GM18858 (cell line): ENCODE results near the gene ADAMTS17.
"Not testable (repeated sequence)": the region's sequence is repeated elsewhere in the genome, so short reads cannot be mapped to it uniquely, and the experiment has no call there.

Experiments
- ATAC-seq: cut with Tn5 transposase; IDR thresholded peaks from one replicate; pipeline ENCODE4 v1.9.1; 2021; ENCODE audit not compliant: unreplicated experiment

The ADAMTS17 gene

DNA sequence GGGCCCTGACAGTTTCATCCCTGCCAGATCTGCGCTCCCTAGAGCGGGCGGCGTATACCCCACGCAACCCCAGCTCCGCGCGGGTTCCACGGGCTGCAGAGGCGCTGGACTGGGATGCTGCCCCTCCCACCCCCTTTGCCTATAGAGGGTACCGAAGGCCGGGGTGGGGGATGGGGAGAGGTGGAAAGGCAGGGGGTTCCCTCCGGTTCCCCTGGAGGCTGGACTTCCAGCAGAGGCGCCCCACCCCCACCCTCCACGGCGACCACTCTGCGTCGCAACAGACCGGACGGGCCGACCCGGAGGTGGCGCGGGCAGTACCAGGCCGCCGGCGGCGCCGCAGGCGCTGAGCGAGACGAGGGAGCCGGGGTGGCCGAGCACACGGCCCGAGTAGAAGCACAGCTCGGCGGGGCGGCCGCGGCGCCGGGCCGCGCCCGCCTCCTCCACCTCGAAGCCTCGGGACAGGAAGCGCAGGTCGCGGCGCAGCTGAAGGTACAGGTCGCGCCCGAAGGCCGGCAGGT, 995 bp downstream of the ADAMTS17 start:
- no peak for ATAC-seq

DNA sequence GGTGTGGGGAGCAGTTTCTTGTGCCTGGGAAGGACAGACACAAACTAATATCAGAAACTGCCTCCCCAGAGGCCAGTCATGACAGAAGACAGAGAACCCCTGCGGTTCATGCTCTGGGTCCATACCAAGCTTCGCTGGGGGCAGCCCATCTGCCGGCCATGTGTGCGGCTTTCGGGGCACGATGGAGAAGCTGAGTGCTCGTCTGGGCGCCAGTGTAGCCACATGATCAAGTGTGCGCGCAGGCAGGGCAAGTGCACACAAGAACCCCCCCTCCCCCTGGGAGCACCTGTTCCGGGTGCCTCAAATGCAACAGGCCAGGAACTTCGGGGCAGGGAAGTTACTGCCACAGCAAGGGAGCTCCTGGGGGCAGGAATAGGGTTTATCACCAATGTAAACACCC, 1.8 kb downstream of the ADAMTS17 start:
- no peak for ATAC-seq

DNA sequence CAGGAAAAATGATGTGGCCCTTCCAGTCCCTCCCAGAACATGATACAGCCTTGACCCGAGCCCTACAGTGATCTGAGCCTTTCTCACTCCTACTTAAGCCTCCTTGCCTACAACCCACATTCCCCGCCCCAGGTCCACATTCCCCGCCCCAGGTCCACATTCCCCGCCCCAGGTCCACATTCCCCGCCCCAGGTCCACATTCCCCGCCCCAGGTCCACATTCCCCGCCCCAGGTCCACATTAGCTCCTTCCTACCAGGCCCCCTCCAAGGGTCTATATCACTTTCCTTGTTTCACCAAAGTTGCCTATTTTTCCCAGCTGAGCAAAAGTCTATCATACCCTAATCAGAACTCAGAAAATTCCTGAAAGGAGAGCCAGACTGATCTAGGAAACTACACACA, 2.3 kb downstream of the ADAMTS17 start:
- ATAC-seq, result not testable (repeated sequence)

DNA sequence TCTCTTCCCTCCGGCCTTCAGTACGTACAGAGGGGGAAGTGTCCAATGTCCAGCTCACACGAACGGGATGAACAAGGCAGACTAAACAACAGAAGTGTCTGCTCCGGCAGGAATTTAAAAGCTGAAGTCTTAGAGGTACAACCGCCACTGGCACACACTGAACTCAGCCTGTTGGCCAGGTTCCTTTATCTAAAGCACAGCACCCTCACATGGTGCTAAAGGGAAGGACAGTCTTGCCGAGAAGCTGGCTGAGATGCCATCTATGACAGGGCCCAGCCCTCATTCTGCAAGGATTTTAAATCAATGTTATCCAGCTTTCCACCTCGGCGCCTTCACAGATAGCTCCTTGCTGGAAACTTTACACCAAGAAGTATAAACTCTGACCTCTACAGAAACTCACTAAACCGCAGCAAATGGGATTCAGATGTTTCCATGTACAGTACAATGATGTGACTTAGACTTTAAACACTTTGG, 2.8 kb downstream of the ADAMTS17 start:
- ATAC-seq, result no peak

DNA sequence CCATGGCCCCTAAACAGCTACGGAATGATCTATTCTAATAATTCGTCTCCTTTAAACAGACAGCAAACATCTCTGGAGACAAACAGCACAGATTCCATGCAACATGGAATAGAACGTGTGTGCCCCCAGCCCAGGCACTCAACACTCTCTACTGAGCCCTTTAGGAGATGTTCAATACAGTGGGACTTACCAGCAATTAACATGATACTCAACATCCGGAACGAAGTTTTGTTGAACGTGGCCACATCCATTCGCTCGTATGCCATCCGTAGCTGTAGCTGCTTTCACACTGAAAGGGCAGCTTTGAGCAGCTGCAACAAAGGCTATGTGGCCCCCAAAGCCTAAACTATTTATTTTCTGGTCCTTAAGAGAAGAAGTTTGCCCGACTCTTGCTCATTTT, 3.5 kb downstream of the ADAMTS17 start:
- ATAC-seq, result no peak

DNA sequence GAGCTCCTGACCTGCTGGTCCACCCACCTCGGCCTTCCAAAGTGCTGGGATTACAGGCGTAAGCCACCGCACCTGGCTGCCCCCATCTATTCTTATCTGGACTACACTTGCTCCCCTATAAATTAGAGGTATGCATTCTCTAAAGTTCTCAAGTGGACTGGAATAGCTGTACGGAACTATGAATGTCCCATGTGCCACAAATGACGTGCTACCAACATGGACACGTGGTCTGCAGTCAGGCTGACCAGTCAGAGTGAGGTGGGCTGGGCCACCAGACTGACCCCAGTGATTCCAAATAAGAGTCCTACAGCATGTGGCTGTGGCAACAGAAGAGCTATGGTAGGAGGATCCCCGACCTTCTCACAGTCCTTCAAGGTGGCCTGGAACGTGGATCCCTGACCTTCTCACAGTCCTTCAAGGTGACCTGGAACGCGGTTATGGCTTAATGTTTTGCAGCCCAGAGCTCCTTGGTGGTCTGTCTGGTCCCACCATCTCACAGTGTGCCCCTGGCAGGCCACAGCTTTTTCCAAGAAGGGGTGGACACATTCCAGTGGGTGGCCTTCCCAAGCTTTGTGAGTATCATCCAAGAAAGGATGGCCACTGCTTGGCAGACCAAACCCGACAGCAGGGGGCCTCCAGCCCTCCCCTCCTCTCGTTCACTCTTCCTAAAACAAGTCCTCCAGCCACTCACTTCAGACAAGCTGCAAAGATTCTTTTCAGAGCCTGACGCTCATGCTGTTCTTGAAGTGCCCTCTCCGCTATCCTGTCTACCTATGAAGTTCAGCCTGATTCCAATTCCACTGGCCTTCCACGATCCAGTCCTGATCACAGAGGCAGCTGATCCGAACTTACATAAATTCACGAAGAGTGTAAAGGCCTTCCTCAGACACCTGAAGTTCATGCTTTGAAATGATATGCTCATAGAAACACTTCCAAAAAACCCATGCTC, 4.4 kb downstream of the ADAMTS17 start:
- no peak for ATAC-seq

DNA sequence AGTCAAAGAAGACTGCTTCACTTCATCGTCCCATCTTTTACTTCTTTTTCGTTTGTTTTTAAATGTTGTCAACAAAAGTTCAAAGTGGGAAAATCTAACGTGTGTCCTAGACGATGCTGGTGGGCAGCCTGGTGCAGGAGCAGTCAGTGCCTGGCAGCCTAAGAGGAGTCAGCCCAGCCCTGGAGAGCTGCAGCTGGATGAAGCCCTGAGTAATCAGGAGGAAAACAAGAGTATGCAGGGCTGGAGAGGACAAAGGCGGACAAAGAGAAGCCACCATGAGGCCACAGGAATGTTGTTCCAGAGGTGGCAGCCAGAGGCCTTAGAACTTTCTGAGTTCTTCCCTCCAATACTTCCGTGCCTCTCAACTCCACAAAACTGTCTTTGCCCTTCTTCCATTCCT, 5.7 kb downstream of the ADAMTS17 start:
- no peak for ATAC-seq

DNA sequence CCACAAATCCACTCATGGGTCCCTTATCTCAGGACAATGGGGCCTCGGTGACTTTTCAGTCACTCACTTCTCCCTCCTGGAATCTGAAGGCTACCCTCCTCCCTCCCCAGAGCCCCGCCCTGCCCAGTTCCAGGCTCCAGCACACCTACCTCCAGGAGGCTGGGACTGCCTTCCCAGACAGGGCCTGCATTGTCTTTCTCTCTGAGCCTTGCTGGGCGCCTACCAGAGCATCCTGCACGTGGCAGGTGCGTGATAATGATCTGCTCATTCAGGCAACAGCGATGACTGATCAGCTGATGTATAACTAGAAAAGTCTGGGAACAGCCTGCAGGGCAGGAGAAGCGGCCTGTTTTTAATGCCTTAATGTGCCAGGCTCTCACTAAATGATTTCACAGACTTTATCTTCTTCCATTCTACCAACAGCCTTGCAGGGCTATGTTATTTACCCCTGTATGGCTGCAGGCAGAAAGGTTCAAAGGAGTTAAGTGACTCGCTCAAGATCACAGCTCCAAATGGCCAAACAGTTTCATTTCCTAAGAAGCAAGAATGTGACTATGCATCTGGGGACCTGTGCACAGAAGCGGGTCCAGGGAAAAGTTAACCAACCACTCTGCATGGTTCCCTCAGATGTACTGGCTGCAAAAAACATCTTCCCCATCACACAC, 6.3 kb downstream of the ADAMTS17 start:
- no peak for ATAC-seq

DNA sequence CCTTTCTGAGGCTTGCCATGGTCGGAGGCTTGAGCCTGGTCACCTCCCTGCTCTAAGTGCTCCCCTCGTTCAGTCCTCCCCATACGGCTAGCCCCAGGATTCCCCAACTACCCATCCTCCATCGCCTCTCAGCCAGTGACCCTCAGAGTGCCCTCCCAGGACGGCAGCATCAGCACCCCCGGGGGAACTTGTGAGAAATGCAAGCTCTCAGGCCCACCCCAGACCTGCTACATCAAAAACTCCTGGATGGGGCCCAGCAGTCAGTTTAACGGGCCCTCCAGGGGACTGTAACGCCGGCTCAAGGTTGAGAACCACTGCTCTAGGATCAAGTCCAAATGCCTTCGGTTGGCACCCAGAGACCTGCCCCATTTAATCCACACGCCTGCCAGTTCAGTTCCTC, 6.9 kb downstream of the ADAMTS17 start:
- ATAC-seq, result no peak

DNA sequence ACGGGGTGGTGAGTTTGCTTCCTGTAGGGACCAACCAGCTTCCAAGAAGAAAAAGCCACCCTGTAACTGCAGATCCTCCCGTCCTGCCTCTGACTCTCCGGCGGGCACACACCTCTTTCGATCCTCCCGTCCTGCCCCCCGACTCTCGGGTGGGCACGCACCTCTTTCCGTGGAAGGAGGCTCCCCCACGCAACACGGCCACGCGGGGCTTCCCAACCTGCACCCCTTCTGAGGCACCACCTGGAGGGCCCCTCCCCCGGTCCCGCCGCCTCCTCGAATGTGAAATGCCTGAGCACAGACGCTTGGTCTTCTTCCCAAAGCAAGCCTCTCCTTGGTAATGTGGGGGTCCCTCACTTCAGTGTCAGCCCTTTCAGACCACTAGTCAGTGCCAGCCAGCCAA, 7.3 kb downstream of the ADAMTS17 start:
- ATAC-seq, result no peak

DNA sequence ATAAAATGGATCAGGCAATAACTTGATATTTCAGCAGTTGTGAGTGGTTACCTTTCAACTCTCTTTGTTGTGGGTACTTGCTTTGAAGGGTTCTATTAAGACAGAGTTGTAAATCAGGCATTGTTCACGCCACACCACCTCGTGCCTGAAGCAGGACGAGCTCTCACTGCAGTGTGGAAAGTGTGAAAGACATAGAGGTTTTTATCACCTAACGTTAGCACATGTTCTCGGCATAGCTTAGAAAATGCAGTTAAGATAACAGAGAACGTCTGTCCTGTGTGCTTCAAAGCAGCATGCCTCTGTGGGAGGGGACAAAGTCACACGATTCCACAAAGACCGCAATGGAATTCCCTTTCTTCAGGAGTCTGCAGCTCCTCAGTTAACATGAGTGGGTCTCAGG, 7.8 kb downstream of the ADAMTS17 start:
- no peak for ATAC-seq

DNA sequence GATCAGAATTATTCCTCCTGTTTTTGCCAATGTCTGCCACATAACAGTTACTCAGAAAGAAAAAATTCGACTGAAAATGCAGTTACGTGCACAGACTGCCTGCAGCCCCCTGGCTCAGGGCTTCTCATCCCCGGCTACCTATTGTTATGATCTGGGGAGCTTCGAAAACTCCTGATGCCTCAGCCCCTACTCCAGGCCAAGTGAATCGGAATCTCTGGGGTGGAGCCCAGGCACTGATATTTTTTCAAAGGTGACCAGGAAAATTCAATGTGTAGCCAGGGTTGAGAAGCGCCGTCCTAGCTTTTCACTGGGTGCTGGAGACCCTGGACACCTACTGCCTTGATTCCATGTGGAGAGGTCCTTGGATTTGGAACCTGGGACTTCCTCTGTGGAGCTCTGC, 8.5 kb downstream of the ADAMTS17 start:
- ATAC-seq, result no peak

DNA sequence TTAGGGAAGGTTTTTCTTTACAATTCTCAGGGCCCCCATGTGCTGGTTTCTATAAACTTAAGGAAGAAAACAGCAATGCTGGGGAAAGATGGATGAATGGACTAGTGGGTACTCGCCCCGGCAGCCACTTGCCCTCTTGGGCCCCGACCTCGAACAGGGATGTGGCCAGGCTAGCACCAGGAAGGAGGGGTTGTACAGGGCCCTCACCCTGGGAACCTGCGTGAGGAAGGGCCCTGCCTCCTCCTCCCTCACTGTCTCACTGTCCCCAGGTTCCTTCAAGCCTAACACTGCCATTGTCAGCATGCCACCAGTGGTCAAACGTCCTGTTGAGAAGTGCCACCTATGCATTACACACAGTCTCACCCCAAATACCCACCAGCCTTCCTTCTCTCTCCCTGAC, 9.1 kb downstream of the ADAMTS17 start:
- no peak for ATAC-seq

DNA sequence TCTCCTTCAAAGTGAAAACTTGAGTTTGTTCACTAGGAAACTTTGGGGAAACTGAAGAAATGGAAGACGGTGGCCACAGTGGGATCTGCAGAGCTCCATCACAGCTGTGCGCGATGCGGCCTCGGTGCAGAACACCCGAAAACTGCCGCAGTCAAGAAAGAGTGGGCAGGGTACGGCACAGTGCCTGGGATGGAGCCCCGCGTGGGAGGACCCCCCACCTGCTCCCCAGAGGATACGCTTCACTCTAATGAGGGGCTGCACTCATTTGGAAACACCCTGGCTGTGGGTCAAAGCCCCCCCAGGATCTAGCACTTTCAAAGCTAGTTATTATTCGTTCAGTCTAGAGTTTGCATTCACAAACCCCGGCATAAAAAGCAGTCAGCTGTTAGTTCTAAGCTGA, 9.5 kb downstream of the ADAMTS17 start:
- ATAC-seq, result no peak

DNA sequence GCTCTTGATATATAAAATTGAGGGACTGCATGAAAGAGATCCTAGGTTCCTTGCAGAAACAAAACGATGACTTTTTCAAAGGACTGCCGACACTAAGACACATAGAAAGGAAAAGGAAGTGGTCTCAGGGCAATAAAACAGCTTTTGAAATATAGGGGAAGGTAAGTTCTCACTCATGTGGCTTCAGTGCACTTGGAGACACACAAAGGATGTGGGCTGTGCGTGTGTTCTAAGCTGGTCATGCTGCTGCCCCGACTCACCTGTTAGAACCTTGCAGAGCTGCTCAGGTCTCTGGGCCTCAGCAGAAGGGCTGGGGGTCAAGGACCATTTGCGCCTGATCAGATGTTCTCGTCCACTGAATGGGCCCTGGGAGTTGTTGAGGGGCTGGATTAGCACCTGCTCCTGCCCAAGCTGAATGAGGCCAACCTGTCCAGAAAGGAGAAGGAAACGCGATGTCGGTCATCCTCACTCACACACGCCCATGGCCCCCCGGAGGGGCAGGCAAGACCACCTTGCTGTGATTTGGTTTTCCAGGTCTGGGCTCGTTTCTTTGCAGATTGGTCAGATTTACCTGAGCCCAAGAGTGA, 11.1 kb downstream of the ADAMTS17 start:
- ATAC-seq, result no peak

DNA sequence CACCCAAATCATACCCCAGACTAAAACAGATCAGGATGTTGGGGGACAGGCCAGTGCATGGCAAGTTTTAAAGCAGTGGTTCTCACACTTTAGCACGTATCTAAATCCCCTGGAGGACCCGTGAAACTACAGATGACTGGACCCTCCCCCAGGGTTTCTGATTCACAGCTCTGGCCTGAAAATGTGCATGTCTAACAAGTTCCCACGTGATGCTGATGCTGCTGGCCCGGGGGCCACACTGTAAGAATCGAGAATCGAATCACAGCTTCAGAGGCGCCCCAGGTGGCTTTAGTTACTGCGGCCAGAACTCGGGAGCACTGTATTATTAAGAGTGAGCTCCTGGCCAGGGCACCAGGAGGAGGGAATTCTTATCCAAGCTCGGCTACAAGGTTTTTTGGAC, 11.6 kb downstream of the ADAMTS17 start:
- no peak for ATAC-seq

DNA sequence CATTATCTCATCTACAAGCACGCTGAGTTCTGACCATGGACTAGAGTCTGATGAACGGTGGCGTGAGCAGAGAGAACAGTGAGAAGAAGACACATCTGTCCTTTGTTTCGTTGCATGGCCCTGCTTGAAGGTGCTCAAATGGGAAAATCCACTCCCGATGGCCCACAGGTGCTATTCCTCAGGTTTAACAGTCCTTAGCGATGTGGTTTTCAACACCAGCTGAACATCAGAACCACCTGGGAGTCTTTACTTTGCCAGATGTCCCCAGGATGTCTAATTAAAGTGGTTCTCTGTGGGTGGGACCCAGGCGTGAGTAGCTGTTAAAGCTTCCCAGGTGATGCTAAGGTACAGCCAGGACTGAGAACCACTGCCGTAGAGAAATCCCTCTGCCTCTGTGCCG, 13.0 kb downstream of the ADAMTS17 start:
- ATAC-seq, result no peak

DNA sequence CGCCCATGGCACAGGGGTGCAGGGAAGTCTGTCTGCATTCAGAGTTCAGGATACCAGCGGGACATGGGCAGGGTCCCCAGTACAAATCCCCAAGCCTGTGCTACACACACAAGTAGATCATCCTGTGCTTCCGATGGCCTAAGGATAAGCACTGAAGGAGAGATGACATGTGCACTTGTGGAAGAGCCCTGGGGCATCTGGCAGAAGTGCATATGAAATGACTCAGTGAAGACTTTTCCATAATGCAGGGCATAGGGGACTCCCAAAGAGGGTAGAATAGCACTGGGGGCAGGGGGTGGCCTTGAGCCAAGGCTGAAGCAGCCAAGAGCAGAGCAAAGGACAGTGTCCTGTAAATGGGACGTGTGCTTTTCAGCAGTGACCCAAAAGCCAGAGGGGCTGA, 22.9 kb downstream of the ADAMTS17 start:
- ATAC-seq, result no peak

DNA sequence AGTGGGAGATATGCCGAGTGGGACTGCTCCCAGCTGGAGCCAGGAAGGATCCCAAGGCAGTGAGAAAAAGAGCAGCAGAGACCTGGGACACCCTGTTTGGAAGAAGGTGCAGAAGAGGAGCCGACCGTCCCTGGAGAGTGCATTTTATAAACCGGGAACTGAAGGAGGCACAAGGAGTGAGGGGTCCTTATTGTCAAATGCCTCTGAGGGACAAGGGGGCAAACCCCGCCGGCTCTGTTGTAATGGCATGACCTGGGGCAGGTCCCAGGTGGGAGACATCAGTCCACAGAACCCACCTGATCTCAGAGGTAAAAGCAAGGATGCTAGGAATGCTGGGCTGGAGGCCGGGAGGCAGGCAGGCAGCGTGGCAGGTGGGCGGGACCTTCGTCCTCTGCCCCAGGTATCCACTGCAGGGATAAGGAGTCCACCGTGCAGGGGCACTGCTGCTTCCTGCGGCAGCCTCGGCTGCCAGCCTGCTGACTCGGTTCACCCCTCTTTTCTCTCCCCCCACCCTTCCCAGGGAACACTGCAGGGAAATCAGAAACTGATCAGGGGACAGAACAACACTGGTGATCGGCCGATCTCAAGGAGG, 26.9 kb downstream of the ADAMTS17 start:
- ATAC-seq, result no peak

DNA sequence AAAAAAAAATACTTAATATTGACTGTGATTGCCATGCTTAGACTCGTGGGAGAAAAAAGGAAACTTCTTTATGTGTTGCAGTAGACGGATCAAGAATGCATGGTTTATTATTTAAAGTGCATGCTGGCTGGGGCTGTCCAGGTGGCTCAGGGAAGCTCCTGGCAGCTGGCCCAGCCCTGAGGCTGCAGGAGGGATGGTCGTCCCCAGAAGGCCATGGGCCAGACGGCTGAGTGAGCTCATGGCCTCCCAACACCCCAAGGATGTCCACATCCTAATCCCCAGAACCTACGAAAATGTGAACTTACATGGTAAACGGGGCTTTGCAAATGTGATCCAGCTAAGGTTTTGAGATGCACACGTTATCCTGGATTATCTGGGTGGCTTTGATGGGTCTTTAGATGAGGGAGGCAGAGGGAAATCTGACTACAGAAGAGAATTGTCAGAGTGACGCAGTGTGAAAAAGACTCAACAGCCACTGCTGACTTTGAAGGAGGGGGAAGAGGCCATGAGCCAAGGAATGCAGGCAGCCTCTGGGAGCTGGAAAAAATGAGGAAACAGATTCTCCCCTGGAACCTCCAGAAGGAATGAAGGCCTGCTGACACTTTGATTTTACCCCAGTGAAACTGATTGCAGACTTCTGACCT, 29.8 kb downstream of the ADAMTS17 start:
- ATAC-seq, result no peak

DNA sequence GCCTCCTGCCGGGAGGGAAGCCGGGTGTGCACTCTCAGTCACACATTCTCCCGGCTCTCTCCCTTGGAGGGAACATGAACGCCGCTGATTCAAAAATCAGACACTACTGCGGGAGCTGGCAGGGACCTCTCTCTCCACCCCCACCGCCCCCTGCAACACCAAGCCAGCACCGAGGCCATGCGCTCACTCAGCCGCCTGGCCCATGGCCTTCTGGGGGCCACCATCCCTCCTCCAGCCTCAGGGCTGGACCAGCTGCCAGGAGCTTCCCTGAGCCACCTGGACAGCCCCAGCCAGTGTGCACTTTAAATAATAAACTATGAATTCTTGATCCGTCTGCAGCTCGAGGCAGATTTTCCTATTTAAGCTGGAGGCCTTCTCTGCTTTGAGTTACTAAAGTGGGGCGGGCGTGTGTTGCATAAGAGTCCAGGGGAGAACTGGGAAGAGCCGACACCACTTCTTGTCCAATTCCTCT, 30.6 kb downstream of the ADAMTS17 start:
- no peak for ATAC-seq
